HUDEP-2 (cell line): ENCODE data around the gene ZP4.
A peak's percentile ranks its signal among the peaks of the same experiment; 100 is the strongest.
"Not testable (repeated sequence)": the region's sequence is repeated elsewhere in the genome, so short reads cannot be mapped to it uniquely, and the experiment has no call there.

Experiments
- DNase-seq, 76 experiments: peaks; one replicate each; lab custom pipeline; 2025; ENCODE audit not compliant: unreplicated experiment in 76 of 76; lab: John Stamatoyannopoulos, UW

Gene ZP4

DNA sequence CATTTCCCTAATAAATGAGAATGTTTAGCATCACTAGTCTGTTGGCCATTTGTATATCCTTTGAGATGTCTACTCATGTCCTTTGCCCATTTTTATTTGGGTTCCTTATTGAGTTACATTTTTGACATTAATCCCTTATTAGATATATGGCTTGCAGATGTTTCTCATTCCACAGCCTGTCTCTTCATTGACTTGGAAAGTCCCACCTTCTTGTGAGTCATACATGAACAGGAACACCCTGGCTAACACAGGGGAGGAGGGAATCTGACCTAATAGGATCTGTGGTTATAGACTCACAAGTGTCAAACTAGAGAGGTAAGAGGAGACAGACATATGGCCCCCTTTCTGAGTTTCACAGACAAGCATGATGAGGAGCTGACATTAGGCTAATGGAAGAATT, 11.5 kb downstream of the ZP4 start:
- no peak for DNase-seq

- DNase-seq: no peak
Measured at GRCh38 chr1:237878406-237878805, 12.3 kb downstream of the ZP4 start.

DNA sequence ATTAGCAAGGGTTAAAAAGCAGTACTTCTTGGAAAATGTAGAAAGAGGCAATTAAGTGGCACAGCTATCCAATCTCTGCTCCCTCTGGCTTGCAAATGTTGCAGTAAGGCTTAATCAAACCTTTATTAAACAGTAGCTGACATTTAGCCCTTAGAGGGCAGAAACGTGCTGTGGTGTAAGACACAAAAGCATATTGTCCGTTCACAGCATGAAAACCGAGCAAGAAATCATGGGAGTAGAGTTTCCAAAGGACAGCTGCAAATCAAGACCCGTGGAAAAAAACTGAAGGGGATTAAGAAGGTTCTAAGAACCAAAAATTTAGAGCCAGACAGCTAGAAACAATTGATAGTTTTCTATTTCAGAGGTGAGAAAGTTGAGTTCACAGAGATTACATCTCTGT, 13.1 kb downstream of the ZP4 start:
- DNase-seq: no peak

- DNase-seq: no peak
Measured at GRCh38 chr1:237875291-237875690, 15.4 kb downstream of the ZP4 start.

GRCh38 chr1:237873487-237874211, 17.1 kb downstream of the ZP4 start:
- DNase-seq: peak in 1 of 76 experiments; percentile 1

- DNase-seq: no peak
Measured at GRCh38 chr1:237868817-237869600, 21.7 kb downstream of the ZP4 start.

GRCh38 chr1:237867380-237867888, 23.3 kb downstream of the ZP4 start:
- DNase-seq: no peak

DNA sequence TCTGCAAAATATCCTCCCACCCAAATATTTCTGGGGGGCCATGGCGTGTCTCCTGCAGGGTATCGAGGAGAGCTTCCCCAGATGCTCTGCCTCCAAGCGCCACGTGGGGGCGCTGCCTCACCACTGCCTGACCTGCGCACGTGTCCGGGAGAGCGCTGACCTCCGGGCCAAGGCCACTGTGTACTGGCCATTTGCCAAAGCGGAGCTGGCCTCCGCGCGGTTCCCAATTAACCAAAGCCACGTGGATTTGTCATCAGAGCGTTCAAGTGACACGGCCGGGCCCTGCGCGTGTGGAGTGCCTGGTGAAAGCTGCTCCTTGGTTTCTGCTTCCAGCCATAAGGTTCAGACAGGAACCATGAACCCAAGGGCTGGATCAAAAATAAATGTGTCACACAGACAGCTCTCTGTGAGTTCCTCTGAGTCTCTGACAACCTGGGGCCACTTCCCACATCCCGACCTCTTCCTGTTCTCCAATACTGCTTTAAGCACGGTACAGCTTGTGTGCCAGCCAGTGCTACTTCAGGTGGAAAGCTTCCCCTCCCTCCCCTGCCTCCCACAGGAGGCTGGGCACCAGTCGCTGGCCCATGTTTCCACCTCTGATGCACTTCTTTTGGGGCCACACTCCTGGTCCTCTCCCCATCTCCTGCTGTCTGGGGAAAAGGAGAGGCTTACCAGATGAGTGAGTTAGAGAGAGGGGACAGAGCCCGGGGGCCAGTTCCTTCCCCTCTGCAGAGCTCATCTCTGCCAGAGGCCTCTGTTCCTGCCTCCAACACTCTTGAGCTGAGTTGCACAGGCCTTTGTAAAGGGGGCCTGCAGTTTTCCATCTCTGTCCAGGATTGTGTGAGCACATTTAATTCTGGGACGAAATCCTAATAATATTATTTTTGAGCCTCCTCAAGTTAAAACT, 26.1 kb downstream of the ZP4 start:
- peak in 55 of 76 experiments; percentile 2 to 75 (median 39) for DNase-seq

- no peak for DNase-seq
Measured at GRCh38 chr1:237863234-237863633, 27.5 kb downstream of the ZP4 start.

GRCh38 chr1:237861944-237862343, 28.8 kb downstream of the ZP4 start:
- no peak for DNase-seq

DNA sequence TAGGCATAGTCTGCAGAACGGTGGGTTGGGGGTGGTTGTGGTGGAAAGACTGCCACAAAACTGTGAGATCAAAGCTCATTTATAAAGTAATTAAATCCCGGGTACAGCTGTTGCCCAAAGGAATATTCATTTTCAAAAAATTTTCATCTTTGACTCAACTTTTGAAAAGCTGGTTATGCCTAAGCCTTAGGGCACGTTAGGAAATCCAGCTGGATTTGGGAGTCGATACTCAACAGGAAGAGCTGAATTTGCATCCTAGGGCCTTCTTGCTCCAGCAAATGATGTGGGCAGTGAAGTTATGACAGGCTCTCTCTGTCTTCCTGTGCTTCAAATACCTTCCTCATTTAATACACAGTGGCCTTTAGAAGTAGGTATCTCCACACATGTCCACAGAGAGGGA, 31.7 kb downstream of the ZP4 start:
- no peak for DNase-seq

DNA sequence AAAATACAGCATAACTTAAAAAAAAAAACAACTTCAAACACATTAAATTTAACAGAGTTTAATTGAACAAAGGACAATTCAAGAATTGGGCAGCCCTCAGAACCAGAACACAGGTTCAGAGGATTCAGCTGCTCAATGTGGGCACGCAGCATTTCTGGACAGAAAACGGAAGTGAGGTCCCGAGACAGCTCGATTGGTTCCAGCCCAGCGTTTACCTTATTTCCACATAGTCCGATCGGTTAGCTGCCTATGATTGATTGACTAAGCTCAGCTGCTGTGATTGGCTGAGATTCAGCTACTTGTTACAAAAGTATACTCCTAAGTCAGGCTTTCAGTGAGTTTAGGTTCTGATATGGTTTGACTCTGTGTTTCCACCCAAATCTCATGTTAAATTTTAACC, 33.3 kb downstream of the ZP4 start:
- no peak for DNase-seq

GRCh38 chr1:237852342-237852741, 38.4 kb downstream of the ZP4 start:
- DNase-seq: no peak

DNA sequence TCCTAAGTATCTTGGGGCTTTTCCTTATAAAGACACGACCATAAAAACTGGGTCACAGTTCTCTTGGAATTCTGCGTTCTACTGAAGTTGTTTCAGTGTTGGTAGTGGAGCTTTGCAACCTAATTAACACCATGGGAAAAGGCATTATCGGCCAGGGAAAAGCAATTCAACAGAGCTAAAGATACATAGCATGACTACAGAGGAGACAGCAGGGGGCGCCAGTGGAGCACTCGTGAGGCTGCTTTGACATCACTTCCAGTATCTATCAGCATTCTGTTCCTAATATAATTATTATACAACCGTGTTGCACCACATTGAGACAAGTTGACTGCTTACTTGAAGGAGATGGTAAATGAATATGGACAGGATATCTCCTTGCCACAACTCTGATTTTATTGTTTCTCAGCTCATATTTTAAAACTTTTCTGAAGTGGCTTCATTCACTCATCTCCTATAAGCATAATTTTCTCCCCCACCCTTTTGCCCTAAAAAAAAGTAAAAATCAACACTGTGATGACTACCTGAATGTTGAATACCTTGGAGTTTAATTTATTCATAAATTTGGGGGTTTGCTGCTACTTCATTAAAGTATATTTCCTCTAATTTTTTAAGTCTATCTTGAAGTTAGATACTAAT, 39.4 kb downstream of the ZP4 start:
- peak in 32 of 76 experiments; percentile 1 to 56 (median 22) for DNase-seq

- DNase-seq: not testable (repeated sequence)
Measured at GRCh38 chr1:237843516-237843915, 47.2 kb downstream of the ZP4 start.

- DNase-seq: no peak
Measured at GRCh38 chr1:237841485-237841884, 49.2 kb downstream of the ZP4 start.

DNA sequence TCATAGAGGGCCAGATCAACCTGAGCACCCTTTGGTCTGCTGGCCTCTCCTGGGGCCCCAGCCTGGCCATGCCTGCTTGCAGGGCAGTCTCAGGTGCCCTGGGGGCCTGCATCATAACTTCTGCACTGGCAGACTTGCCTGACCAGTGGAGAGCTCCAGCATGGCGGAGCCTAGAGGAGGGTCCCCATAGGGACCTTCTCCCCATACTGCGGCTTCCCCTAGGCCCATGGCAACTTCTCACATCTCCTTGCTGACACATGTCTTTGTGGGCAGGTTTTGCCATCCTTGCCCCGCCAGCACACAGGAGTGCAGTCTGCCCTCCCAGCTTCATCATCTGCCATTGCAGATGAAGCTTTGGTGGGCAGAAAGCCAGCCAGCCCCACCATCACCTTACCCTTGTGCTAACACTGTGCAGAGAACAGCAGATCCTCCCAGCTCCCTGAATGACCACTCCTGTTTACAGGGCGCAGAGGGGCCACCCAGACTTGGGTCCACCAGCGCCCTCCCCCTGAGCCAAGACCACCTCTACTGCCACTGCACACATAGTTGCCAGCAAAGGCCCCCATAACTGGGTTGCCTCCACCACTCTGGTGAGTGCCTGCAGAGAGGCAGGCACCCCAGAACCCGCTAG, 51.7 kb downstream of the ZP4 start:
- DNase-seq: no peak

- no peak for DNase-seq
Measured at GRCh38 chr1:237838320-237838719, 52.4 kb downstream of the ZP4 start.

GRCh38 chr1:237834461-237834860, 56.3 kb downstream of the ZP4 start:
- no peak for DNase-seq

DNA sequence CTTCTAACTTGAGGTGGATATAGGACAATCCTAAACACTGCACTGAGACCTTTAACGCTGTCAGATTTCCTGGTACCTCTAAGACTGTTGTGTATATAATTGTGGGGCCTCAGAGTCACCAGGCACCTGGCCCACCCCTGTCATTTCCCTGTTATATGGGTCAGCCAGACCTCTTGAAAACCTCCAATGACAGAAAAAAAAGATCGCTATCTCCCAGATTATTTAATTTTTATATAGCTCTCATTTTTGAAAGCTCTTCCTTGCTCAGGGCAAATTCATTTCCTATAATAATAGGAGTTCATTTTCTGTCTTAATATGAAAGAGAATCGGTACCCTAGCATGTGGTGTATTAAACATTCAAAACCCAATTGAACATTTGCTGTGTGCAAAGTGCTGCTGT, 56.7 kb downstream of the ZP4 start:
- DNase-seq: no peak
